ENCODE measurements around the gene SS18L1.

The SS18L1 gene

DNA sequence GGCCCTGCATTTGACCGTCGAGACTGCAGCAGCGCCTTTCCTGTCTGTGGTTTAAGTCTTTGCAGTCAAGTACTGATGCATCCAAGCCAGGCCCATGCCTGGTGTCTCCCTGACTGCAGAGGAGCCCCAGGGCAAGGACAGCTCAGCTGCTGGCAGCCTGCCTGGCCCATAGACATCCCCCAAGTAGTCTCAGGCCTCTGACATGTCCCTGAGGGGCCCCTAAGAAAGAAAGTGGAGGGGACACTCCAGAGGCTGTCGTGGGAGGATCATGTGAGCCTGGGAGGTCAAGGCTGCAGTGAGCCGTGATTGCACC, 58.5 kb downstream of the SS18L1 start:
- TF ChIP-seq, protein P1, sequence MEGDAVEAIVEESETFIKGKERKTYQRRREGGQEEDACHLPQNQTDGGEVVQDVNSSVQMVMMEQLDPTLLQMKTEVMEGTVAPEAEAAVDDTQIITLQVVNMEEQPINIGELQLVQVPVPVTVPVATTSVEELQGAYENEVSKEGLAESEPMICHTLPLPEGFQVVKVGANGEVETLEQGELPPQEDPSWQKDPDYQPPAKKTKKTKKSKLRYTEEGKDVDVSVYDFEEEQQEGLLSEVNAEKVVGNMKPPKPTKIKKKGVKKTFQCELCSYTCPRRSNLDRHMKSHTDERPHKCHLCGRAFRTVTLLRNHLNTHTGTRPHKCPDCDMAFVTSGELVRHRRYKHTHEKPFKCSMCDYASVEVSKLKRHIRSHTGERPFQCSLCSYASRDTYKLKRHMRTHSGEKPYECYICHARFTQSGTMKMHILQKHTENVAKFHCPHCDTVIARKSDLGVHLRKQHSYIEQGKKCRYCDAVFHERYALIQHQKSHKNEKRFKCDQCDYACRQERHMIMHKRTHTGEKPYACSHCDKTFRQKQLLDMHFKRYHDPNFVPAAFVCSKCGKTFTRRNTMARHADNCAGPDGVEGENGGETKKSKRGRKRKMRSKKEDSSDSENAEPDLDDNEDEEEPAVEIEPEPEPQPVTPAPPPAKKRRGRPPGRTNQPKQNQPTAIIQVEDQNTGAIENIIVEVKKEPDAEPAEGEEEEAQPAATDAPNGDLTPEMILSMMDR (IDR thresholded peaks at IDR 0.05; ENCODE audit: extremely low read depth, insufficient read depth, missing control alignments) = no peak
- no peak for DNase-seq (ENCODE audit: low spot score)
- in situ Hi-C loops (cut with MboI; ENCODE audit: low pct_unique_long_range_greater_than_20kb, low sequenced_read_pairs, unreplicated experiment) = no loop called here

DNA sequence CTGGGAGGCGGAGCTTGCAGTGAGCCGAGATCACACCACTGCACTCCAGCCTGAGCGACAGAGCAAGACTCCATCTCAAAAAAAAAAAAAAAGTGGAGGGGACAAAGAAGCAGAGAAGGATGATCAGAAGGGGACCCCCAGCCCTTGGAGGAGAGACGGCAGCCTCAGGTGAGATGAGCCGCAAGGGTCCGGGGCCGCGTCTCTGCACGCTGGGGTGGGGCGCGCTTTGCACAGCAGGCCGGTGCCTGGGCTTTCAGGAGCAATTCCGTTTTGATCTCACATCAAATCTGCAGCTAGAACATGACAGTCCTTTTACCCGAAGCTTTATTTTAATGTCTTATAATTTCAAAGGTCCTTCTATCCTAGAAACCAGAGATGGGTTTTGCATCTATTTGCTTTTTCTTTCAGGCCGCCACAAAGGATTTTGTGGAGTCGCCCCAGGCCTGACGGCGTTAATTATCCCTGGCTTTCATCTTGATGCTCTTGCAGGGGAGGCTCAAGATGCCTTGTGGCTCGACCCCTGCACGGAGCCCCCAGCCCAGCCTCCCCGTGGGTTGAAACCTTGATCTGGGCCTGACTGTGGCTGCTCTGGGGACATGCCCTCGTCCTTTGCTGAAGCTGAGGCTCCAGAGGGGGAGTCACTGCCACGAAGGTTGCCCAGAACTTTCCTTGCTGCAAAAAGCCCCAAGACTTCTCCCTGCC, 59.3 kb downstream of the SS18L1 start:
- in situ Hi-C loops (cut with MboI; ENCODE audit: low pct_unique_long_range_greater_than_20kb, low sequenced_read_pairs, unreplicated experiment) = no loop called here

DNA sequence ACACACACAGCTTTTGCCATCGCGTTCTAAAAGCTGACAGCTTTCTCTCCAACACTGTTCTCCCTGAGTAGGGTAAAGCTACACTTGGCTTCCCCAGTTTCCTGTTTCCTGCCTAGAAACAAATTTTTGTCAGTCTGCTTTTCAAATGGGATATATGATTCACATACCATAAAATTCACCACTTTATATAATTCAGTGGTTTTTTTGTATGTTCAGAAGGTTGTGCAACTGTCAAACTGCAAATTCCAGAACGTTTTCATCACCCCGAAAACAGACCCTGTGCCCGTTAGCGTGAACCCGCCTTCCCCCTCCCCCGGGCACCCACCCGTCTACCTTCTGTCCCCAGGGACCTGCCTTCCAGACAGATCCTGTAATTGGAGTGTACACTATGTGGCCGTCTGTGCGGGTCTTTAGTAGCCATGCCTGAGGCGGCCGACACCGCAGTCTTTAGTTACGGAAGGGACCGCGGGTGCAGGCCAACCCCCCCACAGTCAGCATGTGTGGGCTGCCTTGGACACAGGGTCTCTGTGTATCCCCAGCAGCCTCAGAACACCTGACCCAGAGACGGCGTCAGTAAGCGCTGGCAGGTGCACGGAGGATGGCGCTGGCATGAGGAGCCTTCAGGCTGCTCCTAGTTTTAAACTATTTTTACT, 59.9 kb downstream of the SS18L1 start:
- in situ Hi-C loops (cut with MboI; ENCODE audit: low pct_unique_long_range_greater_than_20kb, low sequenced_read_pairs, unreplicated experiment) = no loop called here
- no peak for DNase-seq (ENCODE audit: low spot score)
- TF ChIP-seq, protein P1 (IDR thresholded peaks at IDR 0.05; ENCODE audit: extremely low read depth, insufficient read depth, missing control alignments) = no peak

More for the DNA sequence above, 59.3 kb downstream of the SS18L1 start:
- no peak for DNase-seq (ENCODE audit: low spot score)
- TF ChIP-seq, protein P1 (IDR thresholded peaks at IDR 0.05; ENCODE audit: extremely low read depth, insufficient read depth, missing control alignments) = no peak

DNA sequence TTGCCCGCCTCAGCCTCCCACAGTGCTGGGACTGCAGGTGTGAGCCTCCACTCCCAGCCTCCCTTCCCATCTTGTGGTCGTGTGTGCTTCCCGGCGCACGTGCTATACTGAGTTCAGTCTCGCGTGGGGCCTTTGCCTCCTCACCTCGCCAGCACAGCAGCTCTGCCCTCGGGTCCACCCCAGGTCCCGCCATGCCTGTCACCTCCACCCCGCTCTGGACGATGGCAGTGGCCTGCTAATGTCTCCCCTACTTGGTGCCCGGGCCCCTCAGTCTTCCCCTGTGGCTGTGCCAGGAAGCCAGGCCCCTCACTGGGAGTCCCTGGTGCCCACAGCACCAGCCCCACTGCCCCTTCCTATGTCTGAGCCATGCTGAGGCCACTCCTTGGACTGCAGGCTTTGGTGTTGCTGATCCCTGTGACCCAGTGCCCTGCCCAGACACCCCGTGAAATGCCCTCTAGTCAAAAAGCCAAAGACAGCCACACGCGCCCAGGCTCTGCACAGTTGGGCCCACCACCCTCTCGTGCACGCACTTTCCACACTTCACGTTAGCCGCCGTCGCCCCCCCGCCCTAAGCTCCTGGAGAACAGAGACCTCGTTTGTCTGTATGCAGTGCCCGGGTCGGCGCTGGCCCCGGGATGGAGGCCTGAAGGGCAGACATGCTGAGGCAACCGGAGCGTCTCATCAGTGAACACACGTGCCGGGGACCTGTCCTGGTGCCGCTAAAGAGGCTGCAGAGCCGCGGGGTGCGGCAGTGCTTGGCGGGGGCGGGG, 62.2 kb downstream of the SS18L1 start:
- in situ Hi-C loops (cut with MboI; ENCODE audit: low pct_unique_long_range_greater_than_20kb, low sequenced_read_pairs, unreplicated experiment) = no loop called here
- no peak for DNase-seq (ENCODE audit: low spot score)
- TF ChIP-seq, protein P1 (IDR thresholded peaks at IDR 0.05; ENCODE audit: extremely low read depth, insufficient read depth, missing control alignments) = no peak

DNA sequence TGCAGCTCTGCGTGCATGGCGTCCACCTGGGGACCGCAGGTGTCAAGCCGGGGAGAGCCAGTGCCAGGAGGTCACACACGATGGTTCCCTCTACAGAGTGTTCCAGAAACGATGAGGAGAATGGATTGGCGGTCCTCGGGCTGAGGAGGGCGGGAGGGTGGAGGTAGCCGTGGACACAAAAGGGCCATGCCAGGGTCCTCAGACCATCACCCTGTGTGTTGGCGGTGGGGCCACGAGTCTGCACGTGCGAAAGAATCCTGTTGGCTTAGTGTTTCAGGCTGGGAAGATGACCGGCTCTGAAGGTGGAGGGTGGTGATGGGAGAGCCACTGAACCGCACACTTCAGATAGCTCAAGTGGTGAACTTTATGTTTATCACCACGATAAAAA, 62.8 kb downstream of the SS18L1 start:
- in situ Hi-C loops (cut with MboI; ENCODE audit: low pct_unique_long_range_greater_than_20kb, low sequenced_read_pairs, unreplicated experiment) = no loop called here
- no peak for DNase-seq (ENCODE audit: low spot score)
- TF ChIP-seq, protein P1 (IDR thresholded peaks at IDR 0.05; ENCODE audit: extremely low read depth, insufficient read depth, missing control alignments) = no peak

DNA sequence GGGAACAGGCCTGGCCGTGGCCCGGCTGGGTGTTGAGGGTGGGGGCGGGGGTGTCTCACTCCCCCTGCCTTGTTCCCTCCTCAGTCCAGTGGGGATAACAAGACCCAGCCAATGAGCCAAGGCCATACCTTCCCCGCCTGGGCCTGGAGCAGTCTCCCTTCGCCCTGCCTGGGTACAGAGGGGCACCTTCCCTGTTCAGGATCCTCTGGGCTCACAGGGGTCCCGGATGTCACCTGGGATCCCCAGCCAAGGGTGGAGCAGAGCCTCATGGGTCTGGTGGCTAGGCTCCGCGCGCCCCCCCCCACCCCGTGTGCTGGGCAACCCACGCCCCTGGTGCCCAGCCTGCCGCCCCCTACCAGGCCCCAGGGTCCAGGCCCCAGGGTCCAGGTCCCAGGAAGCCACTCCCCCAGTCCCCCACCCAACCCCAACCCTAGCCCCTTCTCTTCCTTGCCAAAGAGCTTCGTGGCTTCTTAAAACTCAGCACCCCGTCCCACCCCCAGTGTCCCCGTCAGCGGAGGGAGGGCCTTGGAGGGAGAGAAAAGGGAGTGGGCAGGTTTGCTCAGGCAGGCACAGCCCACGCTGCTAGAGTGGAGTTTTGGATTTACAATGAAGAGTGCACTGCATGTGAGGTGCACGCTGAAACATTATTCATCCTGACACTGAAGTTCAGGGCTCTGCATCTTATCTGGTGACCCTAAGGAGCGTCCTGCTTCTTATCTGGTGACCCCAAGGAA, 64.7 kb downstream of the SS18L1 start:
- in situ Hi-C loops (cut with MboI; ENCODE audit: low pct_unique_long_range_greater_than_20kb, low sequenced_read_pairs, unreplicated experiment) = no loop called here
- DNase-seq (ENCODE audit: low spot score) = no peak
- TF ChIP-seq, protein P1 (IDR thresholded peaks at IDR 0.05; ENCODE audit: extremely low read depth, insufficient read depth, missing control alignments) = no peak

All from GM13977 (cell line).